SK-N-DZ (cell line): ENCODE data around the gene PLEKHA6. TPM values are rescaled to one million over a fixed set of nuclear protein-coding genes. Genes with fewer than 3 reads are reported as not detected.

Experiments used
- DNase-seq: peaks from one replicate; pipeline ENCODE4 v3.0.0-alpha.2; 2015; ENCODE audit warnings: low spot score
- polyA plus RNA-seq, 2 experiments: library from polyadenylated mRNA; depleted of rRNA; stranded (reverse); fragments of >200 nt; gene quantifications; 2 replicates each; pipeline ENCODE4 v1.2.3, GENCODE V29; 2014

Gene PLEKHA6, protein sequence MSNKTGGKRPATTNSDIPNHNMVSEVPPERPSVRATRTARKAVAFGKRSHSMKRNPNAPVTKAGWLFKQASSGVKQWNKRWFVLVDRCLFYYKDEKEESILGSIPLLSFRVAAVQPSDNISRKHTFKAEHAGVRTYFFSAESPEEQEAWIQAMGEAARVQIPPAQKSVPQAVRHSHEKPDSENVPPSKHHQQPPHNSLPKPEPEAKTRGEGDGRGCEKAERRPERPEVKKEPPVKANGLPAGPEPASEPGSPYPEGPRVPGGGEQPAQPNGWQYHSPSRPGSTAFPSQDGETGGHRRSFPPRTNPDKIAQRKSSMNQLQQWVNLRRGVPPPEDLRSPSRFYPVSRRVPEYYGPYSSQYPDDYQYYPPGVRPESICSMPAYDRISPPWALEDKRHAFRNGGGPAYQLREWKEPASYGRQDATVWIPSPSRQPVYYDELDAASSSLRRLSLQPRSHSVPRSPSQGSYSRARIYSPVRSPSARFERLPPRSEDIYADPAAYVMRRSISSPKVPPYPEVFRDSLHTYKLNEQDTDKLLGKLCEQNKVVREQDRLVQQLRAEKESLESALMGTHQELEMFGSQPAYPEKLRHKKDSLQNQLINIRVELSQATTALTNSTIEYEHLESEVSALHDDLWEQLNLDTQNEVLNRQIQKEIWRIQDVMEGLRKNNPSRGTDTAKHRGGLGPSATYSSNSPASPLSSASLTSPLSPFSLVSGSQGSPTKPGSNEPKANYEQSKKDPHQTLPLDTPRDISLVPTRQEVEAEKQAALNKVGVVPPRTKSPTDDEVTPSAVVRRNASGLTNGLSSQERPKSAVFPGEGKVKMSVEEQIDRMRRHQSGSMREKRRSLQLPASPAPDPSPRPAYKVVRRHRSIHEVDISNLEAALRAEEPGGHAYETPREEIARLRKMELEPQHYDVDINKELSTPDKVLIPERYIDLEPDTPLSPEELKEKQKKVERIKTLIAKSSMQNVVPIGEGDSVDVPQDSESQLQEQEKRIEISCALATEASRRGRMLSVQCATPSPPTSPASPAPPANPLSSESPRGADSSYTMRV
- 17.1 and 19.1 TPM in 2 replicates for polyA plus RNA-seq (2014; cell fraction: cytosol; rRNA removed)
- polyA plus RNA-seq (2014; cell fraction: nucleus; rRNA removed), result 31.2 and 68.2 TPM in 2 replicates

DNA sequence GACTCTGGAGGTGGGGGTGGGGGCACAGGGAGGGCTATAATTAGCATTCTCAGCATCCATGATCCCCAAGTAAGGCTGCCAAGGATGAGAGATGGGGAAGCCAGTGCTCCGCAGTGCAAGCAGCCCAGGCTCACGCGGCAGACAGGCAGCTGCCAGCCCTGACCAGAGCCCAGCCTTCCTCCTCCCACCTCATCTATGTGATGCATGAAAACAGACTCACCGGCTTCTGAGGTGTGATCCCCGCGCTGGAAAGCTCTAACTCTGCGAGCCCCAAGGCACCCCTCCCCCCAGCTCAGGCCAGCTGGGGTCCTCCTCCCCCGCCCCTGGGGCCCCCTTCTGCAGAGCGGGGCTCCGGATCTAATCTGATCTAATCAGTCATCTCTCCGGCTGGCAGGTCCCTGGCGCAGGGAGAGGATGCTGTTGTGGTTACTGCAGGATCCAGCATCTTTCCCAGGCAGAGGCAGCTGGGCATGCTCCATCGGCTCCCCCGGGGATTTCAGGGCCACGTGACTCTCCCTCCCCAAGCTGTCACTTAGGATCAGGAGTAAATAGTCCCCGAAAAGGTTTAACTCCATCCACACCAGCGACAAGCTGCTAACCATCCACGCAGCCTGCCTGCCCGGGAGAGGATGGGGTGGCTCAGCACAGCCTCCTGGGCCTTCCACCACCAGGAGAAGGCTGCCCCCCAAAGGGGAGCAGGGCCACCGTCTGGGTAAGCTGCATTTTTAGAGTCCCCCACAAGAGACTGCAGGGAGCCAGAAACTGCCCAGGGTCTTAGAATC is at the start of gene PLEKHA6:
Gene PLEKHA6, minus strand, starts transcription at position 456 of the 782 bp plus-strand sequence. CDS start 86,202 bp downstream, outside the sequence.
- DNase-seq, result peak; percentile 96

DNA sequence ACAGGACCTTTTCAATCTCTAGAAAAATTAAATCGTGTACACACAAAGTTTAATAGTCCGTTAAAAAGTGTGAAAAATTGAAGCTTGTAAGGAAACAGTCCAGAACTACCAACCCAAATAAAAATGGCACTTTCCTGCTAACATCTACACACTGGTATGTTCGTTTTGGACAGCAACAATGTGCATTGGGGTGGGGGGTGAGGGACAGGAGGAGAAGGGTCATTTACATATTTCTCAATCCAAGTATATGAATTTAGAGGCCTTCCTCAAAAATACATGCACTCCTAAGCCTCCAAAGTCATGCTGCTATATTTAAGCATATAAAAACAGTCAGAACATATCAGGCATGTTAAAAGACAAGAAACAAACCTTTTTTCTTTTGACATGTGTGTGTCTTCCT is 49.4 kb upstream of the PLEKHA6 start:
- no peak for DNase-seq

- no peak for DNase-seq
Observed at GRCh38 chr1:204408602-204409001, 48.9 kb upstream of the PLEKHA6 start.

DNA sequence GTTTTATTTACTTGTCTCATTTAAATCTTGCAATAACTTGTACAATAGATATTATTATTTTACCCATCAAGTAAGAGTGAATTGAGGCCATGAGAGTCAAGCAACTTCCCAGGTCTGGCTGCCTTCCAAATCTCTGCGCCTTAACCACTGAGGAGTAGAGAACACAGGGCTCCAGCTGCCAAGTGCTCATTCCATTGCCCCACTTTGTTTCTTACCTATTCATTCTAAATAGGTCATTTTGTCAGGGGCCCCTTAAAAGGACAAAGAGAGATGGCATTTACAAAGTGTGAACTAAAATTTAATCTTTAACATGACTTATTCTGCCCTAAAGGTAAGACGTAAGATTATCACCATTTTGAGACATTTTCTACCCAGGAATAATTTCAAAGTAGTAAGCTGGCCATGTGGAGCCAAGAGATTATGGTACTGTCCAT is 48.4 kb upstream of the PLEKHA6 start:
- no peak for DNase-seq

- no peak for DNase-seq
Observed at GRCh38 chr1:204407295-204407971, 47.7 kb upstream of the PLEKHA6 start.

DNA sequence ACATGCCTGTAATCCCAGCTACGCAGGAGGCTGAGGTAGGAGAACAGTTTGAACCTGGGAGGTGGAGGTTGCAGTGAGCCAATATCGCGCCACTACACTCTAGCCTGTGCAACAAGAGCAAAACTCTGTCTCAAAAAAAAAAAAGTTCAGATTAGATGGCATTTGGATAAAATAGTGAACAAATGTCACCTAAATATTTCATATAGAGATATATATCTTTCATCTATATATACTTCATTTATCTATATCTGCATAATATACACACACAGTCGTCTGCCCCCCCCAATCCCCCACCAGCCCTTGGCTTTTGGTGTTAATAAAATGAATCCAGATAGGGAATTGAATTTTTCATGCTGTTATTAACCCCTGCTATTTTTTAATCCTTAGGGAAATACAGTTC is 46.9 kb upstream of the PLEKHA6 start:
- DNase-seq, result no peak

DNA sequence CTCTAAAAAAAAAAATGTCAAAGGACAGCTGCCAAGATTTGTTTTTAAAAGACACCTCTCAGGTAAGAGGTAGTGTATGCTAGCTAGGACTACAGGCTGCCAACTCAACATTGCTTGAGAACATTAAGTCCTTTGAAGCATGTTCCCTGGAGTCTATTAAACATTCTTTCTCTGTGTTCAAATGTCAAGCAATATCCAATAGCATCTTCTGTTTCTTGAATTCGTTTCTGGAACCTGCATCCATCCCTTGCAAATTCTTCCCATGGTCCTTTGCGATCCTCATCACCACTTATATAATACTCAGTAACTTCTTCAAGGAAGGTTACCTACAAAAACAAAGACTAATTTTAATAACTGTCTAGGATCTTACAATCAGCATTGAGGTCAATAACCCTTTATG is 46.3 kb upstream of the PLEKHA6 start:
- no peak for DNase-seq

DNA sequence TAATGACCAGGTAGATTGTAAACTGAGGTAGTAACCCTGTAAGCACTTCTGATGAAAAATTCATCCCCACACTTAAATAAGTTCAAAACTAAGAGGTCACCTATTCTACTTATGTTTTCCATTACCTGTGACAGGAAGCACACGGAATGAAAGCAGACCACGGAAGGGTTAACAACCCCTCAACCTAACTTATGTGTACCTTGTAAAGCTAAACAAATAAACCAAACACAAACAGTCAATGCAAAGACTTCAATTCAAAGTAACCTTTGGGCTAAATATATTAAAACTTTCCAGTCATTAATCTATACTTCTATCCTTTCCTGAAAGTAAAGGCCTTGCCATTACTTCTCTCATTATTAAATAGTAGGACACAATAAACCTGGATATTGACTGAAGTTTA is 44.9 kb upstream of the PLEKHA6 start:
- no peak for DNase-seq

DNA sequence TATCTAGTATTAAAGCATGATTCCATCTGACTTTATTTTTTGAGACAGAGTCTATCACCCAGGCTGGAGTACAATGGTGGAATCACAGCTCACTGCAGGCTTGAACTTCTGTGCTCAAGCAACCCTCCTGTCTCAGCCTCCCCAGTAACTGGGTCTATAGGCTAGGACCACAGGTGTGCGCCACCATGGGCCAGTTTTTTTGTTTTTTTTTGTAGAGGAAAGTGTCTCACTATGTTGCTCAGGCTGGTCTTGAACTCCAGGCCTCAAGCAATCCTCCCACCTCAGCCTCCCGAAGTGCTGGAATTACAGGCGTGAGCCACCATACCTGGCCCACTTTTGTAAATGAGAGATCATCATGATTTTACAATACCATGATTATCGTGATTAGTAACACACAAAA is 42.7 kb upstream of the PLEKHA6 start:
- DNase-seq, result no peak

DNA sequence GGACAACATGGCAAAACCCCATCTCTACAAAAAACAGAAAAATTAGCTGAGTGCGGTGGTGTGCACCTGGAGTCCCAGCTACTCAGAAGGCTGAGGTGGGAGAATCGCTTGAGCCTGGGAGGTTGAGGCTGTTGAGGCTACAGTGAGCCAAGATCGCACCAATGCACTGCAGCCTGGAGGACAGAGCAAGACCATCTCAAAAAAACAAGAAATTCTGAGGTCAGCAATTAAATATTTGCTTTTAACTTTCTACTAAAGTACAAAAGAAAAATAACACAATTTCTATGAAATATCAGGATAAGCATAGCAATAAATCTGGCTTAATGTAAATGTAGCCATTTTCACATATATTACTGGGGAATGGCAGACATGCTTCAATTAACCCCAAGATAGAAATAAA is 42.0 kb upstream of the PLEKHA6 start:
- no peak for DNase-seq

- DNase-seq, result no peak
Observed at GRCh38 chr1:204400882-204401510, 41.3 kb upstream of the PLEKHA6 start.

GRCh38 chr1:204398197-204399125 is 38.7 kb upstream of the PLEKHA6 start:
- DNase-seq, result peak; percentile 82

- DNase-seq, result no peak
Observed at GRCh38 chr1:204396015-204396583, 36.4 kb upstream of the PLEKHA6 start.

- no peak for DNase-seq
Observed at GRCh38 chr1:204391629-204392028, 31.9 kb upstream of the PLEKHA6 start.

DNA sequence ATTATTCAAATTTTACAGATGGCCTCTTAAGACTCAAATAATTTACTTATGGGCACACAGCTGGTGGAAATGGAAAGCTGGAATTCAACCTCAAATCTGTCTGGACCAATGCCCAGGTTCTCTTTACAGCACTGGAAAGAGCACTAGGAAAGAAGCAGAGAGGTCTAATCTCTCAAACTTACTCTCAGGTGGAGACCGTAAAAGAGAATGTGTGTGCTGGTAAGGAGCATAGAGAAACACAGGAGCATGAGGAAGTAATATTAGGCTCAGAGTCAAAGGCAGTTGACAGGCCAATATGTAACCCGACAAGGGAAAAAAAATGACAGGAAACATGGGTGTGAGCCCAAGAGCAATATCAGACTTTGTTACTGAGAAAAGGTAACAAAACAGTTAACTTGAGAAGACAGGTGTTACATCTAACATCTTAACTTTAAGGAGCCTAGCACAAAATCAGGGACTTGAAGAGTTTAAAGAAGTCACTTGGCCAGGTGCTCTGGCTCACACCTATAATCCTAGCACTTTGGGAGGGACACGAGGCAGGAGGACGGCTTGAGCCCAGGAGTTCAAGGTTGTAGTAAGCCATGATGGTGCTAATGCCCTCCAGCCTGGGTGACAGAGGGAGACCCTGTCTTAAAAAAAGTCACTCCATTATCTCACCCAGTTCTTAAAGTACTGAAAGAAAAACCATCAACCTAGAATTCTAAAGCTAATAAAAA is 31.2 kb upstream of the PLEKHA6 start:
- no peak for DNase-seq

GRCh38 chr1:204385727-204386126 is 26.0 kb upstream of the PLEKHA6 start:
- no peak for DNase-seq

- DNase-seq, result no peak
Observed at GRCh38 chr1:204384636-204385352, 25.1 kb upstream of the PLEKHA6 start.
